ENCODE results near the gene INHBC.
"Not testable (repeated sequence)": the region's sequence is repeated elsewhere in the genome, so short reads cannot be mapped to it uniquely, and the experiment has no call there.

The INHBC gene

DNA sequence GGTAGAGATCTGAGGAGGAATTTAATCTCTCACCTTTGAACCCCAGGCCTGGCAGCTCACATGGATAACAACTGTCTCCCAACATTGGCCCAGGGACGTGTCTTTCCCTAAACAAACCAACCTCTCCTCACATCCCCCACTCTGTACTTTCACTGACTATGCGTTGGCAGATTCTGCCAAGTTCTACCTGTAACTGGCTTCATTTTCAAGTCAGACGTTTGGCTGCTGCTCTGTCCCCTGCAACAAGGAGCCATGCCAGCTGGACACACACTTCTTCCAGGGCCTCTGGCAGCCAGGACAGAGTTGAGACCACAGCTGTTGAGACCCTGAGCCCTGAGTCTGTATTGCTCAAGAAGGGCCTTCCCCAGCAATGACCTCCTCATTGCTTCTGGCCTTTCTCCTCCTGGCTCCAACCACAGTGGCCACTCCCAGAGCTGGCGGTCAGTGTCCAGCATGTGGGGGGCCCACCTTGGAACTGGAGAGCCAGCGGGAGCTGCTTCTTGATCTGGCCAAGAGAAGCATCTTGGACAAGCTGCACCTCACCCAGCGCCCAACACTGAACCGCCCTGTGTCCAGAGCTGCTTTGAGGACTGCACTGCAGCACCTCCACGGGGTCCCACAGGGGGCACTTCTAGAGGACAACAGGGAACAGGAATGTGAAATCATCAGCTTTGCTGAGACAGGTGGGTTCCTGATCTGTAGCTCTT, at the start of gene INHBC:
TSS of gene INHBC (plus strand) at position 268 of the 707 bp plus-strand sequence. CDS start at position 371, 103 bp downstream.
- Histone ChIP-seq H3K9me3 (ENCODE audit: control insufficient read depth, insufficient read depth, low read length) (no peaks in the 10 kb centered on the region), H3K27ac (ENCODE audit: low read depth, low read length) (no peak within 1 kb of the TSS), H3K36me3 (ENCODE audit: control insufficient read depth, insufficient read depth, low read length) (no peaks in the 10 kb centered on the region), H3K4me3 (ENCODE audit: low read depth, low read length) (no peak within 1 kb of the TSS), H3K4me1 (ENCODE audit: control insufficient read depth, insufficient read depth, low read length) (peaks cover 10% of the 10 kb centered on the region), H3K27me3 (ENCODE audit: control insufficient read depth, insufficient read depth, low read length) (no peaks in the 10 kb centered on the region), H3K9ac (ENCODE audit: low read depth, low read length) (no peak within 1 kb of the TSS)

- Histone ChIP-seq H3K4me1 (ENCODE audit: control insufficient read depth, insufficient read depth, low read length) (peaks cover 10% of the 10 kb centered on the region), H3K9ac (ENCODE audit: low read depth, low read length) (no peak overlapping the region), H3K27ac (ENCODE audit: low read depth, low read length) (no peak overlapping the region), H3K36me3 (ENCODE audit: control insufficient read depth, insufficient read depth, low read length) (no peaks in the 10 kb centered on the region), H3K4me3 (ENCODE audit: low read depth, low read length) (no peak overlapping the region), H3K27me3 (ENCODE audit: control insufficient read depth, insufficient read depth, low read length) (no peaks in the 10 kb centered on the region), H3K9me3 (ENCODE audit: control insufficient read depth, insufficient read depth, low read length) (no peaks in the 10 kb centered on the region)
Observed at GRCh38 chr12:57385586-57385985, 49.0 kb upstream of the INHBC start.

GRCh38 chr12:57386187-57386720, 48.3 kb upstream of the INHBC start:
- Histone ChIP-seq H3K4me3 (ENCODE audit: low read depth, low read length) (no peak overlapping the region), H3K36me3 (ENCODE audit: control insufficient read depth, insufficient read depth, low read length) (no peaks in the 10 kb centered on the region)

DNA sequence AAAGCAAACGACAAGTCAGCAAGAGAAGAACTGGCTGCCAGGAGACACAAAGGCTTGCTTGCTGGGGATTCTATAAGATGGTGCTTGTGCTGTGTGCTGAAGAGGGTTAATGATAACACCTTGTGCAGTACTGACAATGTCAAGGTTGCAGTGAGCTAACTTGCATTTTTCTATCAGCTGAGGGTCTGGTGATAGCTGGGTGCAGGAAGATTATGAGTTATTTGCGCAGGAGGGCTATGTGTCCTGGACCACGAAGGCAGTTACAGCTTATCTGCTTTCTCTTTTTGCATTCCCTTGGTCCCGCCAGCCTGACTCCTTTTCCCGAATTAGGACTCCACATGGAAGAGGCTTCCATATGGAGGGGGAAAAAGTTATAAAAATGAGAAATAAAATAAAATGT, 46.2 kb upstream of the INHBC start:
- Histone ChIP-seq H3K36me3 (ENCODE audit: control insufficient read depth, insufficient read depth, low read length) (0 out of 2 replicates have a peak, but pooled peaks cover 5% of the 10 kb centered on the region), H3K27ac (ENCODE audit: low read depth, low read length) (no peak overlapping the region), H3K4me3 (ENCODE audit: low read depth, low read length) (no peak overlapping the region), H3K4me1 (ENCODE audit: control insufficient read depth, insufficient read depth, low read length) (peaks cover 10% of the 10 kb centered on the region), H3K9me3 (ENCODE audit: control insufficient read depth, insufficient read depth, low read length) (no peaks in the 10 kb centered on the region), H3K27me3 (ENCODE audit: control insufficient read depth, insufficient read depth, low read length) (no peaks in the 10 kb centered on the region), H3K9ac (ENCODE audit: low read depth, low read length) (no peak overlapping the region)

More at GRCh38 chr12:57386187-57386720, 48.3 kb upstream of the INHBC start:
- H3K9me3 ChIP-seq (ENCODE audit: control insufficient read depth, insufficient read depth, low read length): no peaks in the 10 kb centered on the region
- H3K9ac ChIP-seq (ENCODE audit: low read depth, low read length): no peak overlapping the region
- H3K27ac ChIP-seq (ENCODE audit: low read depth, low read length): no peak overlapping the region
- H3K4me1 ChIP-seq (ENCODE audit: control insufficient read depth, insufficient read depth, low read length): peaks cover 10% of the 10 kb centered on the region
- H3K27me3 ChIP-seq (ENCODE audit: control insufficient read depth, insufficient read depth, low read length): no peaks in the 10 kb centered on the region

DNA sequence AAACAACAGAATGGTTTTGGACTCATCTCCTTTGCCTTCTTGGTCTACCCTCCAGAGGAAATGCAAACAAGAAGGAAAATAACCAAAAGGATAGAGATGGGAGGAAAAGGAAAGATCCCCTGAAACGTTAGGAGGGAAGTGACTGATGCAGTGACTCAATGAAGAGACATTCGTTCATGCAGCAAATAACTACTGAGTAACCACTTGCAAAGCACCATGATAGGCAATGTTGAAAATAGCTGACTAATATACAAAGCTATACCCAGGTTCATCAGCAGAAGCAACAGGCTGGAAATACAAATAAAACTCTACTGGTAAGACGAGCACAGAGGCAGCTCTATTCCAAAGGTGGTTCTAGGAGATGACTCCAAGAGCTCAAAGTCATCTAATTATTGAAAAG, 45.6 kb upstream of the INHBC start:
- no peaks in the 10 kb centered on the region for H3K27me3 ChIP-seq (ENCODE audit: control insufficient read depth, insufficient read depth, low read length)
- H3K36me3 ChIP-seq (ENCODE audit: control insufficient read depth, insufficient read depth, low read length): 0 out of 2 replicates have a peak, but pooled peaks cover 5% of the 10 kb centered on the region

GRCh38 chr12:57390174-57390573, 44.4 kb upstream of the INHBC start:
- Histone ChIP-seq H3K9ac (ENCODE audit: low read depth, low read length) (no peak overlapping the region), H3K27me3 (ENCODE audit: control insufficient read depth, insufficient read depth, low read length) (no peaks in the 10 kb centered on the region), H3K4me1 (ENCODE audit: control insufficient read depth, insufficient read depth, low read length) (peaks cover 10% of the 10 kb centered on the region), H3K27ac (ENCODE audit: low read depth, low read length) (no peak overlapping the region), H3K4me3 (ENCODE audit: low read depth, low read length) (no peak overlapping the region), H3K9me3 (ENCODE audit: control insufficient read depth, insufficient read depth, low read length) (no peaks in the 10 kb centered on the region), H3K36me3 (ENCODE audit: control insufficient read depth, insufficient read depth, low read length) (0 out of 2 replicates have a peak, but pooled peaks cover 6% of the 10 kb centered on the region)

More for the DNA sequence above, 45.6 kb upstream of the INHBC start:
- Histone ChIP-seq H3K9ac (ENCODE audit: low read depth, low read length) (no peak overlapping the region), H3K27ac (ENCODE audit: low read depth, low read length) (peak overlapping the region; percentile 30), H3K4me3 (ENCODE audit: low read depth, low read length) (no peak overlapping the region), H3K4me1 (ENCODE audit: control insufficient read depth, insufficient read depth, low read length) (peaks cover 10% of the 10 kb centered on the region), H3K9me3 (ENCODE audit: control insufficient read depth, insufficient read depth, low read length) (no peaks in the 10 kb centered on the region)

GRCh38 chr12:57395121-57395520, 39.5 kb upstream of the INHBC start:
- H3K9me3 ChIP-seq (ENCODE audit: control insufficient read depth, insufficient read depth, low read length): no peaks in the 10 kb centered on the region
- no peaks in the 10 kb centered on the region for H3K27me3 ChIP-seq (ENCODE audit: control insufficient read depth, insufficient read depth, low read length)
- H3K27ac ChIP-seq (ENCODE audit: low read depth, low read length): no peak overlapping the region
- H3K4me3 ChIP-seq (ENCODE audit: low read depth, low read length): no peak overlapping the region
- H3K9ac ChIP-seq (ENCODE audit: low read depth, low read length): no peak overlapping the region
- 0 out of 2 replicates have a peak, but pooled peaks cover 12% of the 10 kb centered on the region for H3K36me3 ChIP-seq (ENCODE audit: control insufficient read depth, insufficient read depth, low read length)
- H3K4me1 ChIP-seq (ENCODE audit: control insufficient read depth, insufficient read depth, low read length): peaks cover 4% of the 10 kb centered on the region

DNA sequence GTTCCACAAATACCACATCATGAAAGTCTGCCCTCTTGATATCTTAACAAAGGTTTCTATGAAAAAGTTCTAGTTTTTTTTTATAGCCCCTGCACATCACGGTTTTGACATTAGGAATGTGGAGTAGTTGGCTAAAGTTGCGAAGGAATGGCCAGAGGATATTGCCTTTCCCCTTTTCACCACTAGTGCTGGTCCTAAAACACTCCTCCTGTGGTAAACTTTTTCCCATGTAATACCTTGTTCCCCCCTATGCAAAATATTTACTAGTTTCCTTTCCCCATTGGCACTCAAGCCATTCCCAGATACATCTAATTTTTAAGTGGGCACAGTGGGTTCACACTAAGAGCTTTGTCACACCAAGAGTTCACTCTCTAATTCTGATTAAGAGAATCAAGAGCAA, 37.1 kb upstream of the INHBC start:
- H3K9ac ChIP-seq (ENCODE audit: low read depth, low read length): no peak overlapping the region
- H3K9me3 ChIP-seq (ENCODE audit: control insufficient read depth, insufficient read depth, low read length): no peaks in the 10 kb centered on the region
- 0 out of 2 replicates have a peak, but pooled peaks cover 6% of the 10 kb centered on the region for H3K36me3 ChIP-seq (ENCODE audit: control insufficient read depth, insufficient read depth, low read length)
- H3K27ac ChIP-seq (ENCODE audit: low read depth, low read length): no peak overlapping the region
- H3K4me3 ChIP-seq (ENCODE audit: low read depth, low read length): no peak overlapping the region
- H3K4me1 ChIP-seq (ENCODE audit: control insufficient read depth, insufficient read depth, low read length): 0 out of 2 replicates have a peak, but pooled peaks cover 4% of the 10 kb centered on the region
- no peaks in the 10 kb centered on the region for H3K27me3 ChIP-seq (ENCODE audit: control insufficient read depth, insufficient read depth, low read length)

DNA sequence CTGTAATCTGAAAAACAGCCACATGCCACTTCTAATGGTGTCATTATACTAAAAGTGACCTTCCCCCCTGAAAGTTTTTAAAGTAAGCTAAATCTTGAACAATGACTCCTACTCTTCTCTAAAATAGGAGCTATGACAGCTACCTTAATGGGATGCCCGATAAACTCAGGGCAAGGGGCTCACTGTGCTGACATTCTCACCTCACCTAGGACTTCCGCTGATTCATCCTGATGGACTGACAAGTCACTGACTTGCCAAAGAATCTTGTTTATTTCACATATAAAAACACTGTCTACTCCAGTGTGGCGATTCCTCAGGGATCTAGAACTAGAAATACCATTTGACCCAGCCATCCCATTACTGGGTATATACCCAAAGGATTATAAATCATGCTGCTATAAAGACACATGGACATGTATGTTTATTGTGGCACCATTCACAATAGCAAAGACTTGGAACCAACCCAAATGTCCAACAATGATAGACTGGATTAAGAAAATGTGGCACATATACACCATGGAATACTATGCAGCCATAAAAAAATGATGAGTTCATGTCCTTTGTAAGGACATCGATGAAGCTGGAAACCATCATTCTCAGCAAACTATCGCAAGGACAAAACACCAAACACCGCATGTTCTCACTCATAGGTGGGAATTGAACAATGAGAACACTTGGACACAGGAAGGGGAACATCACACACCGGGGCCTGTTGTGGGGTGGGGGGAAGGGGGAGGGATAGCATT, 34.7 kb upstream of the INHBC start:
- not testable (repeated sequence) for H3K4me3 ChIP-seq (ENCODE audit: low read depth, low read length); H3K27me3 ChIP-seq (ENCODE audit: control insufficient read depth, insufficient read depth, low read length); H3K9me3 ChIP-seq (ENCODE audit: control insufficient read depth, insufficient read depth, low read length); H3K27ac ChIP-seq (ENCODE audit: low read depth, low read length); H3K4me1 ChIP-seq (ENCODE audit: control insufficient read depth, insufficient read depth, low read length); H3K36me3 ChIP-seq (ENCODE audit: control insufficient read depth, insufficient read depth, low read length); H3K9ac ChIP-seq (ENCODE audit: low read depth, low read length)

DNA sequence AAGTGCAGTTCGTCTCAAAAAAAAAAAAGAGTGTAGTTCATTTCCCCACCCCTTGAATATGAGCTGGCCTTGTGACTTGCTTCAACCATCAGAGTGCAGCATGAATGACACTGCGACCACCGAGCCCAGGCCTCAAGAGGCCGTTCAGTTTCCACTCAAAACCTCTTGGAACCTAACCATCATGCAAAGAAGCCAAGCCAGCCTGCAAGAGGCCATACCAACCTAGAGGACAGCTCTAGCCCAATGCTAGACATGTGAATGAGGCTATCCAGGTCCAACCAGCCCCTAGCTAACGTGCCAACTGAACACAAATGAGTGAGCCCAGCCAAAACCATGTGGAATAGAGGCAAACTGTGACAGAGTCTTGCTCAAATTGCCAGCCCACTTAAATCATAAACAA, 33.4 kb upstream of the INHBC start:
- Histone ChIP-seq H3K4me3 (ENCODE audit: low read depth, low read length) (no peak overlapping the region), H3K27ac (ENCODE audit: low read depth, low read length) (no peak overlapping the region), H3K9ac (ENCODE audit: low read depth, low read length) (no peak overlapping the region)

GRCh38 chr12:57402156-57402555, 32.4 kb upstream of the INHBC start:
- H3K4me1 ChIP-seq (ENCODE audit: control insufficient read depth, insufficient read depth, low read length); H3K27me3 ChIP-seq (ENCODE audit: control insufficient read depth, insufficient read depth, low read length); H3K4me3 ChIP-seq (ENCODE audit: low read depth, low read length); H3K9me3 ChIP-seq (ENCODE audit: control insufficient read depth, insufficient read depth, low read length); H3K27ac ChIP-seq (ENCODE audit: low read depth, low read length); H3K9ac ChIP-seq (ENCODE audit: low read depth, low read length); H3K36me3 ChIP-seq (ENCODE audit: control insufficient read depth, insufficient read depth, low read length): not testable (repeated sequence)

More for the DNA sequence above, 33.4 kb upstream of the INHBC start:
- no peaks in the 10 kb centered on the region for H3K36me3 ChIP-seq (ENCODE audit: control insufficient read depth, insufficient read depth, low read length)
- H3K9me3 ChIP-seq (ENCODE audit: control insufficient read depth, insufficient read depth, low read length): no peaks in the 10 kb centered on the region
- H3K4me1 ChIP-seq (ENCODE audit: control insufficient read depth, insufficient read depth, low read length): 0 out of 2 replicates have a peak, but pooled peaks cover 4% of the 10 kb centered on the region
- H3K27me3 ChIP-seq (ENCODE audit: control insufficient read depth, insufficient read depth, low read length): no peaks in the 10 kb centered on the region
